CD4-positive, alpha-beta T cell treated with Interleukin-21 for 1 hour (primary cell): ENCODE results near the gene HNF1A.
"Not testable (repeated sequence)": the region's sequence is repeated elsewhere in the genome, so short reads cannot be mapped to it uniquely, and the experiment has no call there.

Experiments used
- DNase-seq: peaks from one replicate; pipeline ENCODE4 v3.0.0-alpha.2; 2020

HNF1A gene

GRCh38 chr12:121013715-121014114, 35.4 kb downstream of the HNF1A start:
- DNase-seq: no peak

DNA sequence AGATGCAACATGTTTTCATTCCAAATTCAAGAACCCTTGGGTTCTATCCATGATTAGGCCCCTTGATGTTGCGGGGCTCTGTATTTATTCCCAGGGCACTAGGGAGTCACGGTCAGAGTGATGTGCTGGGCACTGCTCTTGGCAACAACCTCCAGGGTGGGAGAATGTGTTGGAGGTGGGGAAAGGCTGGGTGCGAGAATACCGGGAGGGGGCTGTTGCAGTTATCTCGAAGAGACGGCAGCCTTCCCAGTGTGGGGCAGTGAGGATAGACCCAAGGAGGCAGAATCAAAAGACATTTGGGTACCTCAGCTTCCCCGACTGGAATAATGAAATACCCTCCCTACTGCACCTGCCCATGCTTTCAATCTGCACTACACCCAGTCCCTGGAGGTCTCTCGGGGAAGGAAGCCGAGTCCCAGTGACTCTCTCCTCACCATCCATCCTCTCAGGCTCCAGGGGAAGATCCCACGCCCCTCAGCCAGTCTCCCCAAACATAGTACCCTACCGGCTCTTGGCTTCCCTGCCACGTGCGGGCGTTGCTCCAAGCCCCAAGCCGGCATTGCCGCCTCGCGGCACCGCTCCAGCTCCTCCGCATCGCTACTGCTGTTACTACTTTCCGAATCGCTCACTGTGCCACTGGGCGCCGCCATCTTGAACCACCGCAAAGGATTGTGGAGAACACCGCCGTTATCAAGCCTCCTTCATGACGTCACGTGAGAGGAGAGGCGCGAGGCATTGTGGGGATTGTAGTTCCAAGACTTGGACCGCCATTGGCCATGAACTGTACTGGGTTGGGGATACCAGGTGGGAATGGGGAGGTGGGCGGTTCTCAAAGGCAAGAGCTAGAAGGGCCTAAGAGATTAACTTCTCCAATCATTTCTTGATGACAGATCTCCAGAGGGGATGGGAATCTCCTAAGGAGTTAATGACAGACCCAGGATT, 37.8 kb downstream of the HNF1A start, which contains the start of gene C12orf43:
C12orf43 (minus strand) TSS at position 663 of the 942 bp plus-strand sequence; CDS start at position 650, 13 bp downstream.
- peak; percentile 94 for DNase-seq

DNA sequence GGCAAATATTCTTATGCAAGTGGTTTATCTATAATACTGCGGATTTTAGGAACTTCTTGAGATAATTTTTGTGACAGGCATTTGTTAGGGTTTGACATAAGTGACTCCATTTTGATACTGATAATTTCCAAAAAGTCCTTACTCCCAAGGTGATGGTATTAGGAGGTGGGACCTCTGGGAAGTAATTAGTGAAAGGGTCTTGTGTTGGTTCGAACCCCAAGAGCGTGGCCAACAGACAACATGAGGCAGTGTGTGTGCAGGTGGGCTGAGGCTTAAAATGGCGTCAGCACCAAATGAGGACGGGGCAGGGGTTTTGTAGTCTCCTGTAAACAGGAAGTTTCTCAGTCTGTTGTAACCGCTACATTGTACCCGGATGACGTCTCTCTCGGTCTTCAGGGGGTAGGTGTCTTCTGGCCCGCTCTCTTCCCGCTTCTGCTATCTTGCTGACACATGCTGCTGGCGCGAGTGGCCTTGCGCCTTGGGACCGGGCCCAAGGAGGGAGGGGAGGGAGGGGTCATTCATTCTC, 39.7 kb downstream of the HNF1A start:
- no peak for DNase-seq

- DNase-seq: no peak
Measured at GRCh38 chr12:121018860-121019617, 40.7 kb downstream of the HNF1A start.

GRCh38 chr12:121021754-121022153, 43.4 kb downstream of the HNF1A start:
- DNase-seq: no peak

DNA sequence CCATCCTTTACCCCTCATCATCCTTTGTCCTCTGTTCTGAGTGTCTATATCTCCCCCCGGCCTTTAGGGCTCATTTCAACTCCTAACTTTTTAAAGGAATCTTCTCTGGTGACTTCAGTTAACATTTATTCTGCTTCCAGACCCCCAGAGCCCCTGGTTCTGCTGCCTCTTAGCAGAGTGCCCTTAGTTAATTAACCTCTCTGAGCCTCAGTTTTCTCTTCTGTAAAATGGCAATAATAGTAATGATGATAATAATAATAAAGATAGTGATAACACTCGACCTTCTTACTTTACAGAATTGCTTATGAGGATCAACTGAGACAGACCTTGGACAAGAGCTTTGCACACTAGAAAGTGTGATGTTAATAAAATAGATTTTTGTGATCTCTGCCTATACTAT, 44.4 kb downstream of the HNF1A start:
- no peak for DNase-seq

DNA sequence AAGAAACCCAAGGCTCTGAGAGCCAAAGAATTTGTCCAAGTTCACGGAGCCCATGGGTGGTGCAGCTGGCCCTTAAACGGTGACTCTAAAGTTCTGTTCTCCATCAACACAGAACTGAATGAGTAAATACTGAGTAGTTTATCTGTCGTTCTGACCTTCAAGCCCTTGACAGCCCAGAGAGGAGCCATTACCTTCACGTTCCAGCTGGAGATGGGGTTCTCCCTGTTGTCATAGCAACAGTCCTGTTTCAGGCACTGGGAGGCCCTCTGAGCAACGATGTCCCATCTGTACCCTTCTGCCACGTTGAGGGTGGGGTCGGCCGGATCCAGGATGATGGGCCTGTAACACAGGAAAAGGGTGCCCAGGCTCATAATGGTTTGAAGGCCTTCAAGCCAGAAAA, 45.5 kb downstream of the HNF1A start:
- DNase-seq: no peak

DNA sequence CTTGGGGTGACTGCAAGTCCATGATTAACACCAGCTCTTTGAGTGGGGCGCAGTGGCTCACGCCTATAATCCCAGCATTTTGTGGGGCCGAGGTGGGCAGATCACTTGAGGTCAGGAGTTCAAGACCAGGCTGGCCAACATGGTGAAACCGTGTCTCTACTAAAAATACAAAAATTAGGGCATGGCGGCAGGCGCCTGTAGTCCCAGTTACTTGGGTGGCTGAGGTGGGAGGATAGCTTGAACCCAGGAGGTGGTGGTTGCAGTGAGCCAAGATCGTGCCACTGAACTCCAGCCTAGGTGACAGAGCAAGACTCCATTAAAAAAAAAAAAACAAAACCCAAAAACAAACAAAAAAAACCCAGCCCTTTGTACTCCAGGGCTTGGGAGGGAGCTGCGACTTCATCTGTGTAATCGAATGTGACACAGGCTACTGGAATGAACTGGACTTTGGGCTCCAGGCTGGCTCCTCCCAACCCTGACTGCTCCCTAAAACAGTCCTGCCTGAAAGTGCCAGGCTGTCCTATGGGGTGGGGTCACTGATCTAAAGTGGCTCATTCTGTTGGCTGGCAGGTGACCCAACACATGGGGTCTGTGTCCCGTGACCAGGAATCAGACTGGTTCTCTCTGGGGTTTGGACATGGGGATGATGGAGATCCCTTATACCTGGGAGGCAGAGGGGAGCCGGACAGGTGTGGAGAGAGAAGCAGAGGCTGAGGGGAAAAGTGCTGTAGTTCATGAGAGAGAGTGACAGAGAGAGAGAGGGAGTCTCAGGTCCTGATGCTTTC, 47.3 kb downstream of the HNF1A start:
- no peak for DNase-seq

DNA sequence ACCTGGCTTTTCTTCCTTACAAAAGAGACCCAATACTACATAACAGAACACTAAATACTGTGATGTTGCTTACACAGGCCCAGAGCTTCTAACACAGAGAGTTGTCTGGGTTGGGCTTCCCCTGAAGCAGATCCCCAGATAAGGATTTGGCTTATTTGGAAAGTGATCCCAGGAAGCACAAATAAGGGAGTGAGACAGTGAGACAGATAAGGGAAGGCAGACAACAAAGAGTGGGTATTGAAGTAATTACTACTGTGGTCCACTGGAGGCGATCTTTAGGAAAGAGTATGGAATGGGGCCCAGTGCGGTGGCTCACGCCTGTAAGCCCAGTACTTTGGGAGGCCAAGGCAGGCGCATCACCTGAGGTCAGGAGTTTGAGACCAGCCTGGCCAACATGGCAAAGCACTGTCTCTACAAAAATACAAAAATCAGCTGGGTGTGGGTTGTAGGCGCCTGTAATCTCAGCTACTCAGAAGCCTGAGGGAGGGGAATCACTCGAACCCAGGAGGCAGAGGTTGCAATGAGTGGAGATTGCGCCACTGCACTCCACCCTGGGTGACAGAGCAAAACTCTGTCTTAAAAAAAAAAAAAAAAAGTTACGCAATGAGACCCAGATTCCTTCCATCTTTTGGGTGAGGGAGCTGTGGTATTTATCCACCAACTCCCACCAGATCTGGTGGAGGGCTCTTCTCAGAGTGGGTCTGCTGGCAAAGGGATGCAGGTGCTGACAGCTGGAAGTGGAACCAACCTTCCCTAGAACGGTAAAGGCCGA, 48.1 kb downstream of the HNF1A start:
- no peak for DNase-seq

- no peak for DNase-seq
Measured at GRCh38 chr12:121030576-121031212, 52.4 kb downstream of the HNF1A start.

GRCh38 chr12:121033625-121034349, 55.4 kb downstream of the HNF1A start:
- DNase-seq: peak; percentile 78

DNA sequence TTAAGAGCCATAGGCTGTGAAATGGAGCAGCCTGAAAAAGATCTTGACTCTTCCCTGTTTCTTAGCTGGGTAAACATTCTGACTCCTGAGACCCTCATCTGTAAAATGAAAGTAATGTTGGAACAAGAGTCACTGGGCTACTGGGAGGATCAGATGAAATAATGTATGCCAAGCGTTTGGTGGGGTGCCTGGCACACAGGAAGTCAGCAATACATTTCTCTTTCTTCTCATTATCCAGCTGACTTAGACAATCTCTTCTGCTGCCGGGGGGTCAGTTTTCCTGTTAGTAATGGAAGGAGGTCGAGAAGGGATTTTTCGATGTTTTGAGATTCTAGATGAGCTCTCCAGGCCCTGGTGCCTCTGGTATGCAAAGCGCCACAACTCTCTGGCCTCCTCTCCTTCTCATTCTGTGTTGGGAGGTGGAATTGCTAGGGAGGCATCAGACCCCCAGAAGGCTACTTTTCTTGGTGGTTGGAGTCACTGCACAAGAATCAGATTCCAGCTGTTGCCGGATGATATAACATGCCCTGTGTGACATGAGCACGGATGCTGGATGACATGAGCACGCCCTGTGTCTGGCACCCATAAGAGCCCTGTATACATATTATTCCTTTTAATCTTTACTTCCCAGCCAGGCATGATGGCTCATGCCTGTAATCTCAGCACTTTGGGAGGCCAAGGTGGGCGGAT, 56.4 kb downstream of the HNF1A start:
- DNase-seq: no peak

DNA sequence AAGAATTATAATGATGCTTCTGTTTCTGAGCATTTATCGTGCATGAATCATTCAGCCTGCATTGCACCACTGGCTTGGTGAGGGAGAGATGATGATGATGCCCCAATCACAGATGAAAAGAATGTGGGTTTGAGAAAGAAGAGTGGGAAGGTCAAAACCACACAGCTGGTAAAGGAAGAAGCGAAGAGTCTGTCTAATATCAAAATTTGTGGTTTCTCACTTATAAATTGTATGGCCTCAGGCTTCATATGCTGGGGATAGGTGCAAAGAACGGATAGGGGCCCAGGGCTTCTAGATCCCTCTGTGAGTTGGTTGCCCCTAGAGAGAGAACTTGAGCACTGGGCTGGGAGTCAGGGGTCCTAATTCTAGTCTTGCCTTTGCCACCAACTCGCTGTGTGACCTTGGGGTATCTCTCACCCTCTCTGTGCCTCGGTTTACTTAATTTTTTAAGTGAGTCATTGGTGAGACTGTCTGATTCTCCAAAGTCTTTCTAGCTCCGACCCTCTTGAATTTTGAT, 58.5 kb downstream of the HNF1A start:
- peak; percentile 66 for DNase-seq

DNA sequence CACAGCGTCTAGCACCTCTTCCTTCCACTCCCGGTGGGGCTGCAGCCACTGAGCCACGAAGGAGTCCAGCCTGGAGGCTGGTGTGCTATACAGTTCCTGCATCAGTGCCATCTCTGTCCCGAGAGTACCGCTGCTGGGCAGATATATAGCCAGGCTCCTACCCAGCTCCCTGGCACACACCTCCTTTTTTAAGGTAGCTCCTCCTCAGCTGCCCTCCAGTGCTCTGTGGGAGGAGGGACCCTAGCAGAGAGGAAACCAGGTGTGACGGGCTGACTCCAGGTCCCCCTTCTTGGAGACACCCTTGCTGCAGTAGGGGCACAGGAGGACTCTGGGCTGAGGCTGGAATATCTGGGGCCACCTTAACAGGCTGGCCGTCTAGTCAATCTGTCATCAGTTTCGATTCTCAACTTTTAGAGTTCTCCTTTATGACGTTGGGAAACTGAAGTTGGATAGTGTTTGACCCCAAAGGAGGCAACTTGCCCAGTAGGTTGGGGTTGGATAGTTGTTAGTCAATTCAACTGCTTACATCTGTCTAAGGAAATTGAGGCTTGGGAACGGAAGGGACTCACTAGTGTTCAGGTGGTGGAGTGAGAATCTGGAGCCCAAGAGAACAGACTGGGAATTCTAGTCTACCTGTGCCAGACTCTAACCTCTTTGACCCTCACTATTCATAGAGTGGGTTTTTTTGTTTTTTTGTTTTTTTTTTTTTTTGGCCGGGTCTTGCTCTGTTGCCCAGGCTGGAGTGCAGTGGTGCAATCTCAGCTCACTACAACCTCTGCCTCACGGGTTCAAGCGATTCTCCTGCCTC, 60.7 kb downstream of the HNF1A start, which contains the start of gene OASL:
OASL (minus strand) TSS at position 386 of the 808 bp plus-strand sequence; CDS start at position 111, 275 bp downstream.
- peak; percentile 85 for DNase-seq

DNA sequence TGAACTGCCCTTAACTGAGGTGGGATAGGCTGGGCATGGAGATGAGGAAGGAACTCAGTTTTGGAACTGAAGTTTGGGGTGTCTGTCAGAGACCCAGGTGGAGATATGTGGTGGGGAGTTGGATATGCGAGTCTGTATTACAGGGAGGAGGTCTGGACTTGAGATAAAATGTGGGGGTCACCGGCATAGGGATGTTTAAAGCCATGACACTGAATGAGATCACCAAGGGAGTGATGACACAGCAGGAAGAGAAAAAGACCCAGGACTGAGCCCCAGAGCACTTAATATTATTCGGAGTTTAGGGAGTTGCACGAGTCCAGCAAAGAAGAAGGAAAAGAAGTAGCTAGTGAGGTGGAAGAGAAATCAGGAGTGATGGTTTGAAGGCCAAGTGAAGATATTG, 64.7 kb downstream of the HNF1A start:
- no peak for DNase-seq

GRCh38 chr12:121047400-121047799, 69.1 kb downstream of the HNF1A start:
- DNase-seq: not testable (repeated sequence)

DNA sequence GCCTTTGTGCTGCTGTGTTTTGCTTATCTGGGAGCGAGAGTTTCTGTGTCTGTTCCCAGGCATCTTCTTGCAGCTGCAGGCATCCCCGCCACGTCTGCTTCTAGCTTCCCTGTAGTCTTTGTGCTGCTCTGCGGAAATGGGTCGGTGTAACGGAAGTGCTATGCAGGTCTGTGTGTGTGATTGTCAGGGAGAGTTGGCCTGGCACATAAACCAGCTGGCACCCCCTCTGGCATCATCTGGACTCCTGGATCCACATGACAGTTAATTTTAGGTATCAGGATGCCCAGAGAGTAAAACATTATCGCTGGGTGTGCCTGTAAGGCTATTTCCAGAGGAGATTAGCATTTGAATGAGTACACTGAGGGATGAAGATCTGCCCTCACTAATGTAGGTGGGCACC, 70.1 kb downstream of the HNF1A start:
- DNase-seq: peak; percentile 36

DNA sequence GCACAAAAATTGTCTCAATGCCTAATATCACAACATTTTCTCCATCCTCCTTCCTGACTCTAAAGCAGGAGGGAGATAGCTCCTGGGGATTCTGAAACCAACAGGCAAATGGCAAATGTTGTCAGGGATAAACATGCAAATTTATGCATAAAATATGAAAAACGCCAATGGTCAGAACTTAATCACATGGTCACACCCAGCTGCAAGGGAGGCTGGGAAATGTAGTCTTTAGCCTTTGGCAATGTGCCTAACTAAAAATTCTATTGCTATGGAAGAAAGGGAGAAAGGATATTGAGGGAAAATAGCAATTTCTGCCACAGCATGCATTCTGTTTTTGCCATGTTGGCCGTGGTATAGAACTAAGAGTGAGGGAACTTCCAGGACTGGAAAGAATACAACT, 72.4 kb downstream of the HNF1A start:
- DNase-seq: no peak
